HG02763 (cell line): ENCODE results near the gene NMT1.
"Not testable (repeated sequence)": the region's sequence is repeated elsewhere in the genome, so short reads cannot be mapped to it uniquely, and the experiment has no call there.

Experiments
- ATAC-seq: cut with Tn5 transposase; IDR thresholded peaks from one replicate; pipeline ENCODE4 v1.9.1; 2021; ENCODE audit warnings: mild to moderate bottlenecking, moderate library complexity; ENCODE audit not compliant: unreplicated experiment

NMT1 gene

DNA sequence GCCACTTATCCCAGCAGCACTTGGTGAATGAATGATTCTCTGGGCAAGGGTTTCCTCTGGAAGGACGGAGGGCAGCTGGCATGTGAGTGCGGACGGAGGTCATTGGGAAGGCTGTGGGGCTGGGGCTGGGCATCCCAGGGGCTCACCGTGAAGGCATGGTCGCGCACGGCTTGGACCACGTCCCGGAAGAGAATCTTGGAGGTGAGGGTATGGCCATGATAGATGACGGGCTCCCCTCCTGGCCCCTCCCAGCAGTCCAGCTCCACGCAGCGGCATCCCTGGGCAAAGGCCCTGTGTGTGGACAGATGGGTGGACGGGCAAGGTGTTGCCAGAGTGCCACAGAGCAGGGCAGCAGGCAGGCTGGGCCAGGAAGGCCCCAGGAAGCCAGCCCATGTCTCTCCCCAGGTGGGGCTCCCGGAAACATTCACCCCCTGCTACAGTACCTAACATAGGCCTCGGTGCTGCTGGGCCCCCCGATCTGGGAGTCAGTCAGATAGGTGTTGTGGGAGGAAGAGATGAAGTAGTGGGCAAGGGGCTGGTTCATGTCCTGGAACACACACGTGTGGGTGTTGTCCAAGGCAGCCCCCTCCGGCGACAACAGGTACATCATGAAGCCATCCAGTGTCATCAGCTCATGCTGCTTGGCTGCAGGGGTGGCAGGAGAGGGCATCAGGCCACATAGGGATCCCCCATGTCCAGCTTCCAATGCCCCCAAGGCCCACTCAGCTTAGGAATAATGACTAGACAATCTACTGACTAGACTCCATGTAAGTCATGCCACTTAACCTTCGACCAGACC lies 56.9 kb downstream of the NMT1 start:
- no peak for ATAC-seq

DNA sequence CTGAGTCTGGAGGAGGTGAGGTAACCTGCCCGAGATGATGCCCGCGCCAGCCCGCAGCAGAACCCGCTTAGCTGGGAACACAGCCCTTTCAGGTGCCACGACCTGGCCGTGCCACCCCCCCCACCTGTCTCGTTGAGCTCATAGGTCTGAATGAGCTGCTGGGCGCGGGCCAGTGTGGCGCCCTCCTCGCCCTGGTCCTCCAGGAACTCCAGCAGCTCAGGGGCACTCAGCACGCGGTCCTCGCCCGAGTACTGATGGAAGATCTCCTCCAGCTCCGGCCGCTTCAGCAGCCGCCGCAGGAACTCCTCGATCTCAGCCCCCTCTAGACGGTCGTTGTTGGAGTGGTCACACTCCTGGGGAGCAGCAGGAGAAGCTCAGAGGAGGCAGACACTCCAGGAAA lies 57.6 kb downstream of the NMT1 start:
- ATAC-seq, result no peak

DNA sequence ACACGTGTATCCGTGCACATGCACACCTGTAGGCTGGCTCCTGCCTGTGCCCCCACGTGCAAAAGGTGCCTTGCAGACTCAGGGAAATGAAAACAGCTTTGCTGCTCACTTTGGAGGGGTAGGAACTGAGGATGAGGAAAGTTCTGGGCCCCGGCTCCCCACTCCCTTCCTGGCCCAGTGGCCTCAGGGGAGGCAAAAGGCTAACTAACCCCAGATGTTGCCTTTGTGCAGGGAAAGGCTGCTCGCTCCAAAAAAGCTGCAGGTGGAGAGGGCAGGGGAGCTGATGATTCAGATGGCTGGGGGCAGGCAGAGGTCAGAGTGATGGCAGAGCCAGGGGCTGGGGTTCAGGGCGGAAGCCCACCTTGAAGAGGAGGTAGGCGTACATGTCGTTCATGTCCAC lies 58.8 kb downstream of the NMT1 start:
- ATAC-seq, result no peak

DNA sequence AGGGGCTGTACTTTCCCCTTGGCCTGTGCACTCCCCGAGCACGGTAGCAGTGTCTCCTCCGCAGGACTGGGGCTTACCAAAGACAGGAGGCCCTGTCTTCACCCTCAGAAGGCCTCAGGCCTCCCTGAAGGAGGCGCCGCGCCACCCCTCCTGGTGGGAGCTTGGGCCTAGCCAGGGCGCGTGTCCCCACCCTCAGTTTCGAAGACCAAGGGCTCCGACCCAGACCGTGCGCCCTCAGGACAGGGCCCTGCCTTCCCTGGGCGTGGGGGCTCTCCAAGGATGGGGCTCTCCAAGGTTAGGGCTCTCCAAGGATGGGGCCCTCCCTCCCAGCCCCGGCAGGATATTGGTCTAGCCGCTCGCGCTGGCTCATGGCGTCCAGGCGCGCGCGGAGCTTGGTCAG lies 59.4 kb downstream of the NMT1 start:
- ATAC-seq, result no peak

DNA sequence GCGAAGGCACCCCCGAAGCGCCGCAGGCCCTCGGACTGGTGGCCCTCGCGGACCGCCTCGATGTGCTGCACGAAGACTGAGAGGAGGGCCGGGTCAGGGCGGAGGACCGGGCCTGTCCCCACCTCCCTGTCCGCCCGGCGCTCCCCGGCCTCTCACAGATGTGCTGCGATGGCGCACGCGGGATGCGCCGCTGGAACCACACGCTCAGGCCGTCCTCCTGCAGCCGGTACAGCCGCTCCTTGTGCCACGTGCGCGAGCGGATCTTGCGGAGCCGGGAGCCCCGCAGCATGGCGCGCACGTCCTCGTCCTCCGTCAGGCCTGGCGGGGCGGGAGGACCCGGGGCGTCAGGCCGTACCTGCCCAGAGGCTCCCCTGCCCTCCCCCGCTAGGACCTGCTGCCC lies 59.9 kb downstream of the NMT1 start:
- no peak for ATAC-seq

DNA sequence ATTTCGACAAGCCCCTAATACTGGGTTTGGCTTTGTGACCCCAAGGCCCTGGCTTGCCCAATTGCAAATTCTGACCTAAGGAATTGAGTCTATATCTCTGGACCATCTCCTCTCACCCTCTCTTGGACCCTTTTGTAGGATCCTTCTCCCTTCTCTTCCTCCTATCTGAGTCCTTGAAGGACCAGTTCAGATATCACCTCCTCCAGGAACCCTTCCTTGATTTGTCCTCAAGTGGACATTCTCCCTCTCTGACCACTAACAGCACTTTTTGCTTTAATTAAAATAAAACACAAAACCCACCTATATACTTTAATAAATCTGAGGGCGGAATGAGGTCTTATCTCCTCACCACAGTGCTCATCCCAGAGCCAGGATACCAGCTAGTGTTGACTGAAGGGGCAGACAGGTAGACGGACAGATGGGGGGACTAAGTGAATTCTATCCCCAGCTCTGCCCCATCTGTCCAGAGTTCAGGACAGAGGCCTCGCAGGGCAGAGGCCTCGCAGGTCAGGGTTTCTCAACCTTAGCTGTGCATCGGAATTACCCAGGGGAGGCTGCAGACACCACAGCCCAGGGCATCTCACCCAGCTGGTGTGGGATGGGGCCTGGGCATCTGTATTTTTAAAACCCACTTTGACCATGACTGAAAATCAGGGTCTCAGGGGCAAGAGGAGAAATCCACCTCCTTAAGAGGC lies 62.1 kb downstream of the NMT1 start:
- no peak for ATAC-seq

DNA sequence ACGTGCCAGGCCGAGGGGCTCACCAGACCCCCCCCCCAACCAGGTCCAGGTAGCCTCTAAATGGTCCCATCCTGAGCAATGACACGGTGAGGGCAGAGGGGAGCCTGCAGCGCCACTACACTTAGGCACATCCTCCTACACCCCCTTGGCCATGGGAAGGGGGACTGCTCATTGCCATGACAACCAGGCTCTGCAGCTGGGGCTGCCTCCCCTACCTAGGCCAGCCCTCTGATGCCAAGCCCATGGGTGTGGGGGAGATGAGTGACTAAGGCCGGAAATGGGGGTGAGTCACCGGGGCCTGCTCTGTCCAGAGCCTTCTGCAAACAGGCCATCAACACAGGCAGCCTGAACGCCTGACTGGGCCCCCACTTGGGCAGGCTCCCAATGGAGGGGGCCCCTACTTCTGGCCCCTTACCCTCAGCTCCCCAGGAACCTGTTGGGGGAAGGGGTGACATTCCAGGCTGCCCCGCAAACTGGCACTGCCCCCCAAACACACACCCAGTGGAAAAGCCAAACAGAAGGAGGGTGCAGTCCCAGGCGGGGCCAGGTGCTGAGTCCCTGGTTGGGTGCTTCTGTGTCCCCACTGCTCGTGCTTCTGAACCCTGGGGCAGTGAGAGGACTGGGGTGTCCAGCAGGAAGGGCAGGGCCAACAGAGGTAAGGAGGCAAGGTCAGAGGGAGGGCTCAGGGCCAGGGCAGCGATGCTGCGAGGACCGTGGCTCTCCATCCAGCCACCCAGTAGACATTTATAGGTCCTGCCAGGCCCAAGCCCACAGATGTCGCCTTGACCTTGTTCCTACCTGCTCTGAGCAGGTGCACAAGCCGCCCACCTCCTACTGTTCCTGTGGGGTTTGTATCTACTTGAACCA lies 63.0 kb downstream of the NMT1 start:
- no peak for ATAC-seq

DNA sequence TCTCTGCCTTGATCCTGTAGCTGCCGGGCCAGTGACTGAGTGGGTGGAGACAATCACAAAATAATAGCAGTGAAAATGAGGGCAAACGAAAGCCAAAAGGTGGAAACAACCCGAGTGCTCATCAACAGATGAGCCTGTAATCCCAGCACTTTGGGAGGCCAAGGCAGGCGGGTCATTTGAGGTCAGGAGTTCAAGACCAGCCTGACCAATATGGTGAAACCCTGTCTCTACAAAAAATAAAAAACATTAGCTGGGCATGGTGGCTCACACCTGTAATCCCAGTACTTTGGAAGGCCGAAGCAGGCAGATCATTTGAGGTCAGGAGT lies 63.6 kb downstream of the NMT1 start:
- not testable (repeated sequence) for ATAC-seq

DNA sequence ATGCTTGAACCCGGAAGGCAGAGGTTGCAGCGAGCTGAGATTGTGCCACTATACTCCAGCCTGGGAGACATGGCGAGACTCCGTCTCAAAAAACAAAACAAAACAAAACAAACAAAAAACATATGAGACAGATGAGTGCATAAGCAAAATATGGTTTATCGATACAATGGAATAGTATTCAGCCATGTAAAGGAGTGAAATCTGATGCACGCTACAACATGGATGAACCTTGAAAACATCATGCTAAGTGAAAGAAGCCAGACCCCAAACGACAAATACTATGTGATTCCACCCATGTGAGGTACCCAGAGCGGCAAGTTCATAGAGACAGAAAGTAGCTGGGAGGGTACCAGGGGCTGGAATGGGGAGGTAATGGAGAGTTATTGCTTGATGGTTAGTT lies 64.4 kb downstream of the NMT1 start:
- ATAC-seq, result no peak

DNA sequence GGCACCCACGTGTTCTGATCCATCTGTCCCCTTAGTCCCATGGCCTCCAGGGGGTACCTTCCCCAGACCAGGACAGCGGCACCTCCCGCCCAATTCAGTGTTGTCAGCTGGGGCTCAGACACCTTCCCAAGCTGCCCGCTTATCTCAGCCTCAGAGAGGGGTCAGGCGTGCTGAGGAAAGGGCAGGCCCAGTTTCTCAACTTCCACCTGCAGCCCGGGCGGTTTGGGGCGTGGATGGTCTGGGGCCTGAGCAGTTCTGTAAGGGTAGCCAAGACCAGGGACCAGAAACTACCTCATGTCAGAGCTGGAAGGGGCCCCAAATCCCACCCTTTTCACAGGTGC lies 66.1 kb downstream of the NMT1 start:
- no peak for ATAC-seq

DNA sequence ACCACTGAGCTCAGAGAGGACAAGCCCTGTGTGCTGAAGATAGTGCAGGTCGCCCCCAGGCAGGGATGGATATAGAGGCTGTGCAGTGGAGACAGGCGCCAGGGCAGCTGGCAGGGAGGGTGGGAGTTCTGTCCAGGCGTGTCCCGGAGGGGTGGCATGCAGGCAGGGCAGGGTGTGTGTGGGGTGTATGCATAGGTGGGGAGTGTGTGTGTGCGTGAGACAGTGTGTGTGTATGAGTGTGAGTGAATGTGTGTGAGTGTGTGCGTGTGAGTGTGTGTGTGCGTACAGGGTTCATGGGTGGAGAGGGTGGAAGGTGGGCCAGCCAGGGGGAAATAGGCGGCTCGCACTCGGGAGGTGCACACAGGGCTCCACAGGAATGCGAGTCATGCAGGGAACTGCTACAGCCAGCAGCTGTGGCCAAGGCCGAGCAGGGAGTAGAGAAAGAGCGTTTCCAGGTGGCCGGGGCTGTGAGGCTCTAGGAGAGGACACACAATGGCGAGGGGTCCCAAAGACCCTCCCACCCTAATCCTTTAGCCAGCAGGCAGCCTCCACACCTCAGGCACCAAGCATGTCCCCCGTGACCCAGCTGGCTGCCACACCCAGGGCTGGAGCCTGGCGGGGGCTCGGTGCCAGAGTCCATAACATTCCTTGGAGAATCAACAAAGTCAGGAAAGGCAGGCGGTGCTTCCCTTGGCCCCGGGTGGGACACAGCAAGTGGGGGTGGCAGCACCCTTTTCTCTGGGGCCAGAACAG lies 66.6 kb downstream of the NMT1 start:
- ATAC-seq, result no peak

DNA sequence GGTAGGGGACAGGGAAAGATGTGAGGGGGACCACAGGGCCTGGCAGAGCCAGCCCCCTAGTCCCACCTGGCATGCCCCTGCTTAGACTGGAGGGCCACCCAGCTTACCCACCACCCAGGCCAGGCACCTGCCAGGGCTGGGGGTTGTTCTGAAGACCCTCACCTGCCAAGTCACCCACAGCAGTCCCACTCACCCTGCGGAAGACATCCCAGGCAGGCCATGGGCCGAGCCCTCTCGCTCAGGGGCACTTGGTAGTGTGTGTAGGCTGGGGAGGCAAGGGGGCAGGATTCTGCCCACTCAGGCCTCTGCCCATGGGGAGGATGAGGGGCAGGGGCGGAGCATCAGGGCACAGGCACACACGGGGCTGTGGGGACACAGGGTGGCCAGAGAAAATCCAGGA lies 67.2 kb downstream of the NMT1 start:
- no peak for ATAC-seq

DNA sequence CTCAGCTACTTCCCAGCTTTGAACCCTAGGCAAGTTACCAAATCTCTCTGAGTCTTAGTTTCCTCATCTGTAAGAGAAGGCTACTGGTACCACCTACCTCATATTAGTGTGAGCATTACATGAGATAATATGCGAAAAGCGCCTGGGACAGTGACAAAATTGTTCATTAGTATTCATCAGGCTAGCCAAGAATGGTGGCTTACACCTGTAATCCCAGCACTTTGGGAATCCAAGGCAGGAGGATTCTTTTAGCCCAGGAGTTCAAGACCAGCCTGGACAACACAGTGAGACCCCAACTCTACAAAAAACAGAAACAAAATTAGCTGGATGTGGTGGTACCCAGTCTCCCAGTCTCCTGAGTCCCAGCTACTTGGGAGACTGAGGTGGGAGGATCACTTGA lies 67.9 kb downstream of the NMT1 start:
- ATAC-seq, result no peak

DNA sequence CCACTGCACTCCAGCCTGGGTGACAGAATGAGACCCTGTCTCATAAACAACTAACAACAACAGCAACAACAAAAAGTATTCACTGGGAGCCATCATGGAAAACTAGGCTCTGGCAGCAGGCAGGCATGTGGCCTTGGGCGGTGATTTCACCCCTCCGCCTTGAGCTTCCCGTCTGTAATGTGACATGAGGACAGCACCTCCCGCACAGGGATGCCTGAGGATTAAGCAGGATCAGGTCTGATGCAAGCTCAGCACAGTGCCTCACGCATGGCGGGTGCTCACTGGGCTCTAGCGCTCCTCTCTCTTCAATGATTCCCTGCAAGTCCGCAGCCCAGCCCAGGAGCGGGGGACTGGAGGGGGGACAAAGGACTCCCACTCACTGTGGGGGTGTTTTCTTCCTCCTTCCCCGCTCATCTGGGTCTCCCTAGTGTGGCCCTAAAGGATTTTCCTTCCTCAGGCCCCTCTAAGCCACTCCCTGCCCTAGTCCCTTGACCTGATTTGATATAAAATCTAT lies 68.4 kb downstream of the NMT1 start:
- ATAC-seq, result no peak

DNA sequence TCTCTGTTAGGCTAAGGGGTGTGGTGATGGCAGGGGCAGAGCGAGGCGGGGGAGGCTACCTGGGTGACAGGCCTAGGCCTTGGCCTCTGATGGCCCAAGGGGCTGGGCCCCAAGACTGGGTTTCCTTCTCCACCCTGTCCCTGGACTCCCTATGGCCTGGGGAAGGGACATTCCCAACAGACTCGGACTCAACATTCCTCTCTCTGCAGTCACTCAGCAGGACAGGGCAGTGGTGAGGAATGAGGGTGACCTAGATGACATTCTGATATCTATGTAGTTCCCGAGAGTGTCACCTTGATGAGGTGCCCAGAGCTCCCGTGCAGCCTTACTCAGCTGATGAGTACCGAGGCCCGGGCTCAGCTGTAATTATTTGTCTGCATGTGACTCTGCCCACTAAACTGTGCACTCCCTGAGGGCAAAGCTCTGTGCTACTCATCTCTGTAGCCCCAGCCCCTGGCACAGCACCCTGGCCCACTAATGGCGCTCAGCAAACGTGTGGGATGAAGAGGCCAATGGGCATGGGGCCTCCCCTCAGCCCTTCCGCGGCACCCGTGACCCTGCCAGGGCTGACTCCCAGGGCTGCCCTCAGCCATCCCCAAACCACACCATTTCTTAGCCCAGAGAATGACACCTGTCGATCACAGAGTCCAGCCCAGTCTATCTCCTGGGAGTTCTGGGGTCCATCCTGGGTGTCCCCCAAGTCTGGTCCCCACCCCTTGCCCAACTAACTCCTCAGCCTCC lies 69.0 kb downstream of the NMT1 start:
- no peak for ATAC-seq

DNA sequence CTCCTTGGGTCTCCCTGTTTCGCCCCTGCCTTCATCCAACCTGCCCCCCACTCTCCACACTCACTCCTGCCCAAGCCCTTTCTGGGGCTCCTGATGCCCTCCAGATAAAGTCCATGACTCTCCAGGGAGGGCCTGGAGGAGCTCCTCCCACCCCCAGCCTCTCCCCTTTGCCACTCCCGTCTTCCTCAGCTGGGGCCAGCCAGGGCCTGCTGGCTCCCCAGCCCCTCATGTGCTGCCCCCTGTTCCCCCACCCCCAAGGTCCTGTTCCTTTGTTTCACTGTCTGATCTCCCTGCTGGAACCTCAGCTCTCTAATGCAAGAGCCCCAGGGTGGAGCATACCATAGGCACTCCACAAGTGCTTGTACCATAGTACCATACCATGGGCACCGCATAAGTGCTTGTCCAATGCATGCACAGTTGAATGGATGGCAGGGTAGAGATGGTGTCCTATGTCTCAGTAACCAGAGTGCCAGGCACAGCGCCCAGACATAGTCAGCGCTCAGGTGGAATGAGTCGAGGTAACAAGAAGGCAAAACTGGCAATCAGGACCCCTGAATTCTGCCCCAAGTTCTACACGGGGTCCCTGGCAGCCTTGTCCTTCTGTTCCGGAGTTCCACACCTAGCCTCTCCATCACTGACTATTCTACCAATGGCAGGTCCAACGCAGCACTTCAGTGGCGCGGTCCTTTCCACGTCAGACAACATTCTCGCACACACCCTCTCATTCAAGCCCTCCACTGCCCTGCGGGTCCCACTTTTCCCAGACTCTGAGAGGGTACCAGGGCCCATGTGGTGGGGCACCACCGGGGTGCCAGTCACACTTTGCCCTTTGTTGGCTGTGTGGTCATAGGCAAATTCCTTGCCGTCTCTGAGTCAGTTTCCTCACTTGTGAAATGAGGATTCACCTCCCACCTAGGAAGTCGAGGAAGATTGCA lies 69.8 kb downstream of the NMT1 start:
- ATAC-seq, result no peak

DNA sequence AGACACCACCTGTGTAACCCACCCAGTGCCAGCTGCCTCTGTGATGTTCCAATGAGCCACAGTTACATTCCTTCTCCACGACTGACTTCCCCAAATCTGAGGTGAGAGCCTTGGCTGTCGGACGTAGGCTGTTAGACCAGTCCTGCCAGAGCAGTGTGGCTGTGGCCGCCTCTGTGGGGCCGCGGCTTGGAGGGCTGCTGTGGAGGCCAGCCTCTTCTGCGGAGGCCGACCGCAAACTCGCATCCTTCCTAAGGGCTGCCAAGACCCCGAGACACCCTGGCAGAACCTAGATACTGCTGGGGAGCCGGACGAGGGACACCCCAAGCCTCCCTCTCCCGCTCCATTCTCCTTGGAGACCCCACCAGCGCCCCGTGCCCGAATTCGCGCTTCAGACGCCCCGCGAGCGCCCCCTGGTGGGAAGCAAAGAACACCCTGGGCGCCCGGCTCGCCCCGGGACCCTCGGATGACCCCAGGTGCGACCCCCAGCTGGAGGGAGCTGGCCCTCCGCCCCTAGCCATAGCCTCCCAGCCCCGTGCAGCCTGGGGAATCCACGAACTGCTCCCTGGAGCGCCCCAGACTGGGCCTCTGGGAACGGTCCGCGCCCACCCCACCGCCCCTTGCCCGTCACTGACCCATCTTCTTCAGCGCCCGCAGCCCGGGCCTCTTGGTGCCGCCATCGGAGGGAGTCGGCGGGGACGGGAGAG lies 70.7 kb downstream of the NMT1 start:
- ATAC-seq, result no peak

DNA sequence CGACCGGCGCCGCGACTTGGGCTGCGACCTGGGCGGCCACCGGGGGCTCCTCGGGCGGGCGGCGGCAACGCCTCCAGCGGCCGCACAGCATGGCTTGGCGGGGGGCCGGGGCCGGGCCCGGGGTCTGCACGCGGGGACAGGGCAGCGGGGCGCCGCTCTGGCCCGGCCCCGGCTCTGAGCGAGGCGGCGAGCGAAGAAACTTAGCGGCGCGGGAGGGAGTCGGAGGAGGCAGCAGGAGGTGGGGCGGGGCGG lies 71.1 kb downstream of the NMT1 start, which contains the start of gene PLCD3:
PLCD3 (minus strand) TSS at position 196 of the 252 bp plus-strand sequence; CDS start at position 91, 105 bp downstream.
- ATAC-seq, result no peak
